Gastroesophageal sphincter (tissue), 4 donors: ENCODE measurements around the gene PLAAT5. TPM values are rescaled to one million over a fixed set of nuclear protein-coding genes. Genes with fewer than 3 reads are reported as not detected.
"Not testable (repeated sequence)": the region's sequence is repeated elsewhere in the genome, so short reads cannot be mapped to it uniquely, and the experiment has no call there.

Experiments
- ATAC-seq: fragments of 150-250 bp; one replicate; pipeline ENCODE4 v1.9.1; 2016; ENCODE audit warnings: mild to moderate bottlenecking, moderate library complexity
- H3K27ac ChIP-seq, 4 donors: fragments of 200-600 bp; sonication (generic) in 3 of 4; 1 replicate in 3 of 4; 2 replicates in 1 of 4; pipeline ENCODE4 v1.5.1; 2016 to 2019
- H3K27me3 ChIP-seq: fragments of 200-600 bp; sonication (generic); one replicate; pipeline ENCODE4 v1.5.1; 2019
- H3K36me3 ChIP-seq, 2 donors: fragments of 200-600 bp; sonication (generic); one replicate each; pipeline ENCODE4 v1.5.1; 2019; ENCODE audit warnings: control low read depth in 1 of 2
- H3K4me1 ChIP-seq, 3 donors: fragments of 200-600 bp; sonication (generic); 1 replicate in 2 of 3; 2 replicates in 1 of 3; pipeline ENCODE4 v1.5.1; 2016 to 2019; ENCODE audit warnings: control low read depth in 2 of 3
- H3K4me3 ChIP-seq, 2 donors: fragments of 200-600 bp; sonication (generic); one replicate each; pipeline ENCODE4 v1.5.1; 2019; ENCODE audit warnings: mild to moderate bottlenecking in 1 of 2, moderate library complexity in 1 of 2
- H3K9me3 ChIP-seq, 3 donors: fragments of 200-600 bp; sonication (generic); one replicate each; pipeline ENCODE4 v1.5.1; 2017 to 2019; ENCODE audit warnings: control low read depth in 2 of 3
- CTCF ChIP-seq, 4 experiments: fragments of 200-600 bp in 2 of 4; fragments of 450-650 bp in 2 of 4; sonication (generic) in 1 of 4; IDR thresholded peaks; one replicate each; pipeline ENCODE4 v1.5.1; 2017 to 2019; ENCODE audit warnings: antibody characterized with exemption in 4 of 4, mild to moderate bottlenecking in 2 of 4, moderate library complexity in 2 of 4
- EP300 ChIP-seq: sonication (generic); formaldehyde crosslinking; IDR thresholded peaks from one replicate; pipeline ENCODE4 v1.6.1; 2017; ENCODE audit warnings: antibody characterized with exemption, mild to moderate bottlenecking
- POLR2A ChIP-seq, 2 donors: fragments of 450-650 bp; IDR thresholded peaks; one replicate each; pipeline ENCODE4 v1.6.1; 2017; ENCODE audit warnings: antibody characterized with exemption in 2 of 2, mild to moderate bottlenecking in 2 of 2, moderate library complexity in 1 of 2
- POLR2AphosphoS5 ChIP-seq: sonication (generic); formaldehyde crosslinking; IDR thresholded peaks from one replicate; pipeline ENCODE4 v1.6.1; 2017; ENCODE audit warnings: antibody characterized with exemption
- WGBS, 2 donors: methylation state at CpG; one replicate each; pipeline ENCODE4 v1.1.5; 2018; ENCODE audit warnings: low coverage in 1 of 2; 5-methylcytosine and 5-hydroxymethylcytosine counted together
- total RNA-seq, 4 donors: library from RNA; depleted of rRNA; stranded (reverse); fragments of >200 nt; gene quantifications; one replicate each; pipeline ENCODE4 v1.1.0, GENCODE V29; 2016

Gene PLAAT5
- total RNA-seq, 4 donors from 2014 or later = 3.4 to 8.3 (median 5.5) TPM

- H3K27ac ChIP-seq = peak overlapping the region in 1 of 4 donors; percentile 90
- no peak for ATAC-seq
Observed at GRCh38 chr11:63534895-63535461, 44.0 kb upstream of the PLAAT5 start.

GRCh38 chr11:63534076-63534475 is 43.1 kb upstream of the PLAAT5 start:
- Histone ChIP-seq H3K27ac (no peak overlapping the region), H3K4me1 (peaks cover 6 to 44% (median 18%) of the 10 kb centered on the region in 3 donors), H3K9me3 (no peaks in the 10 kb centered on the region), H3K4me3 (no peak overlapping the region), H3K36me3 (peaks cover 0 to under 1% of the 10 kb centered on the region in 2 donors), H3K27me3 (no peaks in the 10 kb centered on the region)
- WGBS, 2 donors = 83 to 91% methylated on average over 2 to 3 of the region's 3 CpGs
- no peak for TF ChIP-seq POLR2AphosphoS5
- TF ChIP-seq POLR2A (IDR thresholded peaks at IDR 0.05) = no peak
- no peak for TF ChIP-seq CTCF (IDR thresholded peaks at IDR 0.05)
- no peak for TF ChIP-seq EP300
- ATAC-seq = no peak

More at GRCh38 chr11:63534895-63535461, 44.0 kb upstream of the PLAAT5 start:
- H3K4me1 ChIP-seq = peaks cover 6 to 51% (median 18%) of the 10 kb centered on the region in 3 donors
- no peak for TF ChIP-seq EP300
- TF ChIP-seq POLR2A (IDR thresholded peaks at IDR 0.05) = no peak
- TF ChIP-seq POLR2AphosphoS5 = no peak
- TF ChIP-seq CTCF (IDR thresholded peaks at IDR 0.05) = no peak
- no peak overlapping the region for H3K4me3 ChIP-seq
- WGBS, 2 donors = 80 to 90% methylated on average over 1 to 4 of the region's 5 CpGs
- H3K27me3 ChIP-seq = no peaks in the 10 kb centered on the region
- no peaks in the 10 kb centered on the region for H3K9me3 ChIP-seq
- peaks cover 0 to 9% of the 10 kb centered on the region in 2 donors for H3K36me3 ChIP-seq

- Histone ChIP-seq H3K36me3 (no peaks in the 10 kb centered on the region), H3K4me1 (peaks cover 4 to 33% (median 11%) of the 10 kb centered on the region in 3 donors), H3K27ac (no peak overlapping the region), H3K9me3 (no peaks in the 10 kb centered on the region), H3K4me3 (no peak overlapping the region), H3K27me3 (no peaks in the 10 kb centered on the region)
- no peak for TF ChIP-seq POLR2AphosphoS5
- no peak for ATAC-seq
- 69 to 72% methylated on average over 3 of the region's 4 CpGs for WGBS, 2 donors
Observed at GRCh38 chr11:63532799-63533475, 42.0 kb upstream of the PLAAT5 start.

- H3K27ac ChIP-seq = no peak overlapping the region
- H3K27me3 ChIP-seq = no peaks in the 10 kb centered on the region
- 72 to 89% methylated on average over 2 of the region's 2 CpGs for WGBS, 2 donors
- no peaks in the 10 kb centered on the region for H3K36me3 ChIP-seq
- no peak overlapping the region for H3K4me3 ChIP-seq
- no peak for ATAC-seq
- H3K4me1 ChIP-seq = peaks cover 0 to 24% (median 4%) of the 10 kb centered on the region in 3 donors
- H3K9me3 ChIP-seq = no peaks in the 10 kb centered on the region
- no peak for TF ChIP-seq POLR2A (IDR thresholded peaks at IDR 0.05)
- no peak for TF ChIP-seq EP300
- TF ChIP-seq POLR2AphosphoS5 = no peak
- TF ChIP-seq CTCF (IDR thresholded peaks at IDR 0.05) = no peak
Observed at GRCh38 chr11:63532117-63532516, 41.1 kb upstream of the PLAAT5 start.

GRCh38 chr11:63531074-63531792 is 40.3 kb upstream of the PLAAT5 start:
- not testable (repeated sequence) for H3K27ac ChIP-seq, H3K36me3 ChIP-seq, H3K27me3 ChIP-seq, H3K9me3 ChIP-seq, H3K4me3 ChIP-seq
- peaks cover 0 to 19% (median 2%) of the 10 kb centered on the region in 3 donors for H3K4me1 ChIP-seq
- peak; percentile 41 for ATAC-seq
- WGBS, 2 donors = 65 to 79% methylated on average over 2 to 5 of the region's 6 CpGs
